ENCODE results near the gene EMC10. TPM values are rescaled to one million over a fixed set of nuclear protein-coding genes. Genes with fewer than 3 reads are reported as not detected.
A peak's percentile ranks its signal among the peaks of the same experiment; 100 is the strongest.

The EMC10 gene
- total and polyA plus RNA-seq, 10 of the 15 experiments (the other 5 are each of a cell fraction or from before 2014, with no cell fraction given): 2.5 to 77.3 (median 20.3) TPM

DNA sequence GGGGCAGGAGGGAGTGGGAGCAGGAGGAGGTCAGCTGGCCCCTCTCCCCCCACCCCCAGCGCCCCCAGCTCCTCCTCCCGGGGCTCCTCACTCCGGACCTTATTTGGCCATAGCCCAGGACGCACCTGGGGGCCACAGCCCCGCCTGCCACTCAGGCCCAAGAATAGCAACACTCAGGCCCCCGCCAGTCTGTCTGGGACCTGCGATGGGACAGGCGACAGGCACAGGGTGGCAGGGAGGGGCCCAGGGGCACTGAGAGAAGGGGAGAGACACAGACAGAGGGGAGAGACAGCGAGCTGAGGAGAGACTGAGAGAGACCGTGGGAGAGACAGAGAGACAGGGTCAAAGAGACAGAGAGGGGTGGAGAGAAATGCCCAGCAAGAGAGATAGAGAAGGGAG, 24.4 kb downstream of the EMC10 start:
- RAD21 ChIA-PET (ENCODE audit: unreplicated experiment): no interaction called here
- Histone ChIP-seq H3K79me2 (ENCODE audit: control insufficient read depth, insufficient read depth, low read length) (no peaks in the 10 kb centered on the region), H3K9ac (ENCODE audit: control insufficient read depth, insufficient read depth, low read length) (no peak overlapping the region), H3K27me3 (replicated peaks in 1 of 2; ENCODE audit: control insufficient read depth in 2 of 2, insufficient read depth in 2 of 2, low read length in 1 of 2) (no peaks in the 10 kb centered on the region), H3K27ac (ENCODE audit: control insufficient read depth, insufficient read depth) (no peak overlapping the region), H4K20me1 (ENCODE audit: control insufficient read depth, insufficient read depth) (no peaks in the 10 kb centered on the region), H3K4me2 (ENCODE audit: control insufficient read depth, insufficient read depth) (no peak overlapping the region), H3K36me3 (ENCODE audit: control insufficient read depth in 2 of 2, insufficient read depth in 2 of 2, low read length in 1 of 2) (no peaks in the 10 kb centered on the region), H3K9me3 (replicated peaks; ENCODE audit: control insufficient read depth, insufficient read depth, low read length) (no peaks in the 10 kb centered on the region), H2AFZ (ENCODE audit: control insufficient read depth, low read depth, low read length) (no peak overlapping the region), H3K4me3 (no peak overlapping the region), H3K4me1 (ENCODE audit: control insufficient read depth, insufficient read depth, low read length) (no peaks in the 10 kb centered on the region)
- BruUV-seq (replicated peaks): no TSS peak
- CTCF ChIA-PET: no interaction called here
- in situ Hi-C loops (cut with MboI) (no loop called here), intact Hi-C loops (cut with micrococcal nuclease; ENCODE audit: unreplicated experiment) (no loop called here)
- SMC1A ChIA-PET (ENCODE audit: uncharacterized antibody, unreplicated experiment): no interaction called here
- peak; percentile 46 for ATAC-seq
- TF ChIP-seq, protein P1, sequence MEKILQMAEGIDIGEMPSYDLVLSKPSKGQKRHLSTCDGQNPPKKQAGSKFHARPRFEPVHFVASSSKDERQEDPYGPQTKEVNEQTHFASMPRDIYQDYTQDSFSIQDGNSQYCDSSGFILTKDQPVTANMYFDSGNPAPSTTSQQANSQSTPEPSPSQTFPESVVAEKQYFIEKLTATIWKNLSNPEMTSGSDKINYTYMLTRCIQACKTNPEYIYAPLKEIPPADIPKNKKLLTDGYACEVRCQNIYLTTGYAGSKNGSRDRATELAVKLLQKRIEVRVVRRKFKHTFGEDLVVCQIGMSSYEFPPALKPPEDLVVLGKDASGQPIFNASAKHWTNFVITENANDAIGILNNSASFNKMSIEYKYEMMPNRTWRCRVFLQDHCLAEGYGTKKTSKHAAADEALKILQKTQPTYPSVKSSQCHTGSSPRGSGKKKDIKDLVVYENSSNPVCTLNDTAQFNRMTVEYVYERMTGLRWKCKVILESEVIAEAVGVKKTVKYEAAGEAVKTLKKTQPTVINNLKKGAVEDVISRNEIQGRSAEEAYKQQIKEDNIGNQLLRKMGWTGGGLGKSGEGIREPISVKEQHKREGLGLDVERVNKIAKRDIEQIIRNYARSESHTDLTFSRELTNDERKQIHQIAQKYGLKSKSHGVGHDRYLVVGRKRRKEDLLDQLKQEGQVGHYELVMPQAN (conservative IDR thresholded peaks at IDR 0.05): no peak
- TF ChIP-seq CHD4 (IDR thresholded peaks at IDR 0.05) (no peak), SMAD1 (IDR thresholded peaks at IDR 0.05; ENCODE audit: low read depth, partially characterized antibody) (no peak), SRF (IDR thresholded peaks at IDR 0.05; ENCODE audit: low read depth in 2 of 2, low read length in 2 of 2) (peak; percentile 34 to 50; a peak in 2 of 4 replicates), TARDBP (IDR thresholded peaks at IDR 0.05; ENCODE audit: borderline replicate concordance) (no peak)
- TF ChIP-seq, protein P2, sequence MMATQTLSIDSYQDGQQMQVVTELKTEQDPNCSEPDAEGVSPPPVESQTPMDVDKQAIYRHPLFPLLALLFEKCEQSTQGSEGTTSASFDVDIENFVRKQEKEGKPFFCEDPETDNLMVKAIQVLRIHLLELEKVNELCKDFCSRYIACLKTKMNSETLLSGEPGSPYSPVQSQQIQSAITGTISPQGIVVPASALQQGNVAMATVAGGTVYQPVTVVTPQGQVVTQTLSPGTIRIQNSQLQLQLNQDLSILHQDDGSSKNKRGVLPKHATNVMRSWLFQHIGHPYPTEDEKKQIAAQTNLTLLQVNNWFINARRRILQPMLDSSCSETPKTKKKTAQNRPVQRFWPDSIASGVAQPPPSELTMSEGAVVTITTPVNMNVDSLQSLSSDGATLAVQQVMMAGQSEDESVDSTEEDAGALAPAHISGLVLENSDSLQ (IDR thresholded peaks at IDR 0.05): 0 out of 2 replicates have a peak, but pooled peaks have one; percentile 14
- FAIRE-seq: no peak
- no peak for DNase-seq (ENCODE audit: low read depth, low spot score)
- 26% methylated on average over 6 of the region's 10 CpGs for WGBS (ENCODE audit: insufficient coverage, insufficient replicate concordance, low lambda C conversion rate, missing lambda C conversion rate)
- POLR2A ChIA-PET: no interaction called here
